ENCODE measurements around the gene ELOB.

ELOB gene

DNA sequence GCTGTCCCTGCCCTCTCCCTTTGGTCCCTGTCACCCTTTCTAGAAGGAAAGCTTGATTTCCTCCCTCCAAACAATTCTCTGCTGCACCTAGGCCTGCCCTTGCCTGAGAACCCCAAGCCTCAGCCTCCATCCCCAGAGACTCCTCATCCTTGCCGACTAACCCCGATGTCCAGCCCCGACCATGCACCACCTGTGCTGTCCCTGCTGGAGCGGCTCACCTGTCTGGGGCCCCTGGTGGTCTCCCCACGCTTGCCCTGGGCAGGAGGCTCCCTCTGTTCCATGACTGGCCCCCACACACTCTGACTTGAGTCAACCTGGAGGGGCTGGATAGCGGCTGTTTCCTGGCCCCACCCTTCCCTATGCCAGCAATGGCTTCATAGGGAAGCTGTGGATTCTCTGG, 36.6 kb downstream of the ELOB start:
- no peak for DNase-seq (ENCODE audit: low read depth)
- TF ChIP-seq, protein P1, sequence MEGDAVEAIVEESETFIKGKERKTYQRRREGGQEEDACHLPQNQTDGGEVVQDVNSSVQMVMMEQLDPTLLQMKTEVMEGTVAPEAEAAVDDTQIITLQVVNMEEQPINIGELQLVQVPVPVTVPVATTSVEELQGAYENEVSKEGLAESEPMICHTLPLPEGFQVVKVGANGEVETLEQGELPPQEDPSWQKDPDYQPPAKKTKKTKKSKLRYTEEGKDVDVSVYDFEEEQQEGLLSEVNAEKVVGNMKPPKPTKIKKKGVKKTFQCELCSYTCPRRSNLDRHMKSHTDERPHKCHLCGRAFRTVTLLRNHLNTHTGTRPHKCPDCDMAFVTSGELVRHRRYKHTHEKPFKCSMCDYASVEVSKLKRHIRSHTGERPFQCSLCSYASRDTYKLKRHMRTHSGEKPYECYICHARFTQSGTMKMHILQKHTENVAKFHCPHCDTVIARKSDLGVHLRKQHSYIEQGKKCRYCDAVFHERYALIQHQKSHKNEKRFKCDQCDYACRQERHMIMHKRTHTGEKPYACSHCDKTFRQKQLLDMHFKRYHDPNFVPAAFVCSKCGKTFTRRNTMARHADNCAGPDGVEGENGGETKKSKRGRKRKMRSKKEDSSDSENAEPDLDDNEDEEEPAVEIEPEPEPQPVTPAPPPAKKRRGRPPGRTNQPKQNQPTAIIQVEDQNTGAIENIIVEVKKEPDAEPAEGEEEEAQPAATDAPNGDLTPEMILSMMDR (IDR thresholded peaks at IDR 0.05; ENCODE audit: control insufficient read depth, extremely low read depth, insufficient read depth), result no peak
- no peak overlapping the region for H3K4me3 ChIP-seq (ENCODE audit: low read depth, low read length)

DNA sequence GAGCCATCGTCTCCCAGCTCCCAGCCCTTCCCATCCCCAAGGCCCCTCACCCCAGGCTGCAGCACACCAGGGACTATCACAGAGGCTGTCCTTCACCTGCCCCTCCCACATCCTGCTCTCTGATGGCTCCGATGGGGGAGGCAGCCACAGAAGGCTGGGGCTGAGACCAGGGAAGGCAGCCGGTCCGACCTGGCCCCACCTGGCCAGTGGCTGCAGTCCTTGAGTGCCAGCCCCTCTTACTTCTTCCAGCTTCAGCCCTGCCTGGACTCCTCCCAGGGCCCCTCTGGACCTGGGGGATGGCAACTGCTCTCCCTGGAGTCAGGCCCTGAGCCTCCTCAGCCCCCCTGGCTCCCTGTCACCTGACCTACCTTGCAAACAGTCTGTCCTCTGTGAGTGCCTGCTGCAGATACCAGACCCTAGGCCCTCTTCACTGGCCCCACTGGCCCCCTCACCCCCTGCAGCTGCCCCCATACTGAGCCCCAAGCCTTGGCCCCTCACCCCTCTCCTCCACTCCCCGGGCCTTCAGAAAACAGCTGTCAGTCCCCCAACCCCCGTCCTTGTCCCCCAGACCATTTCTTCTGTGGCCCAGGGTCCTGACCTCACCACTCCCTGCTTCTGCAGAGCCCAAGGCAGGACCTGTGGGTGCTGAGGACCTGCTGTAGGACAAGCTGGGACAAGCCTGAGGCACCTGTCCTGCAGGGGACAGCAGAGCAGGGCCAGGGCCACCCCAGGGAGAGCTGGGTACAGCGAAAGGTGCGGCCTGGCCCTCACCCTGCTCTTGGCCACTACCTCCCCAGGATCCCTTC, 37.3 kb downstream of the ELOB start:
- no peak for DNase-seq (ENCODE audit: low read depth)
- no peak overlapping the region for H3K4me3 ChIP-seq (ENCODE audit: low read depth, low read length)
- TF ChIP-seq, protein P1 (IDR thresholded peaks at IDR 0.05; ENCODE audit: control insufficient read depth, extremely low read depth, insufficient read depth), result no peak

DNA sequence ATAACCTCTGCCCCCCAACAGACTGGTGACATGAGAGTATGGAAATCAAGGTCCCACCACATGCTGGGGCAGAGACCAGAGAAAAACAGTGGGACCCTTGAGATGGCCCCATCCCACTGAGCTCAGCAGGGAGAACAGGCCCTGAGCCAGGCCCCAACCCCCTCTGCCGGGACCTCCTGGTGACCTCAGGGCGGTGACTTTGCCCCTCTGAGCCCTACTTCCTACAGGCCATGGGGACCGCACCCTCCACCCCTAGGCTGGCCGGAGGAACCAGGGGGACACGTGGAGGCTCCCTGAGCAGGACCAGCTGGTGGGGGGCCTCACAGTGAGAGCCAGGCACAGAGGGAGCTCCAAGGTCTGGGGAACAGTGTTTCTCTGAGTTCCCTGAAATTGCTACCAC, 38.5 kb downstream of the ELOB start:
- no peak for DNase-seq (ENCODE audit: low read depth)
- no peak overlapping the region for H3K4me3 ChIP-seq (ENCODE audit: low read depth, low read length)
- TF ChIP-seq, protein P1 (IDR thresholded peaks at IDR 0.05; ENCODE audit: control insufficient read depth, extremely low read depth, insufficient read depth), result no peak

DNA sequence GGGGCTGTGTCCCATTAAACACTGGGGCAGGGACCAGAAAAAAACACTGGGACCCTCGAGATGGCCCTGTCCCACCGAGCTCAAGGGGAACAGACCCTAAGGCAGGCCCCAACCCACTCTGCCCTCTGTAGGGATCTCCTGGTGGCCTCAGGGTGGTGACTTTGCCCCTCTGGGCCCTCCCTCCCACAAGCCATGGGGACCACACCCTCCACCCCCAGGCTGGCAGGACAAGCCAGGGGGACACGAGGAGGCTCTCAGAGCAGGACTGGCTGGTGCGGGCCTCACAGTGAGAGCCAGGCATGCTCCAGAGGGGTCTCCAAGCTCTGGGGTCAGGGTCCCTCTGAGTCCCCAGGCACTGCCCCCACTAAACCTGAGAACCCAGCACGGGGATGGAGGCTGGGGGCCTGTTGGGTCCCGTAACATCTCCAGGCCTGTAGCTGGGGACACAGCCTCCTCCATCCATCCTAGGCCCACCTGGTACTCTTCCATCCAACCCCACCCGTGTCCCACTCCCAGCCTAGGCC, 39.1 kb downstream of the ELOB start:
- H3K4me3 ChIP-seq (ENCODE audit: low read depth, low read length), result no peak overlapping the region
- DNase-seq (ENCODE audit: low read depth), result no peak
- TF ChIP-seq, protein P1 (IDR thresholded peaks at IDR 0.05; ENCODE audit: control insufficient read depth, extremely low read depth, insufficient read depth), result no peak

DNA sequence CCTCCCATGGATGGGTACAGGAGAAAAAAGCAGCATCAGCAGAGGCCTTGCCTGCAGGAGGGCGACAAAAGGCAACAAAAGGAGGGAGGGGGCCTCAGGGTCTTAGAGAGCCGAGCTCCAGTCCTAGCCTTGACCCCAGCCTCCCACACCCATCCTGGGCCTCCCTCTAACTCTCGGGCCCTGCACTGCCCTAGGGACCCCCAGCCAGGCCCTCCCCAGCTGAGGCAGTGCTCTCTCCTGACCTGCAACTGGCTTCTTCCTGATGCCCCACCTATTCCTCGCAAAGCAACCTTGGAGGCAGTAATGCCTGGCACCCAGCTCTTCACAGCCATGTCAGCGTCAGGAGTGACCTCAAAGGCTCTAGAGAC, 39.9 kb downstream of the ELOB start:
- no peak for DNase-seq (ENCODE audit: low read depth)
- no peak overlapping the region for H3K4me3 ChIP-seq (ENCODE audit: low read depth, low read length)
- TF ChIP-seq, protein P1 (IDR thresholded peaks at IDR 0.05; ENCODE audit: control insufficient read depth, extremely low read depth, insufficient read depth), result no peak

DNA sequence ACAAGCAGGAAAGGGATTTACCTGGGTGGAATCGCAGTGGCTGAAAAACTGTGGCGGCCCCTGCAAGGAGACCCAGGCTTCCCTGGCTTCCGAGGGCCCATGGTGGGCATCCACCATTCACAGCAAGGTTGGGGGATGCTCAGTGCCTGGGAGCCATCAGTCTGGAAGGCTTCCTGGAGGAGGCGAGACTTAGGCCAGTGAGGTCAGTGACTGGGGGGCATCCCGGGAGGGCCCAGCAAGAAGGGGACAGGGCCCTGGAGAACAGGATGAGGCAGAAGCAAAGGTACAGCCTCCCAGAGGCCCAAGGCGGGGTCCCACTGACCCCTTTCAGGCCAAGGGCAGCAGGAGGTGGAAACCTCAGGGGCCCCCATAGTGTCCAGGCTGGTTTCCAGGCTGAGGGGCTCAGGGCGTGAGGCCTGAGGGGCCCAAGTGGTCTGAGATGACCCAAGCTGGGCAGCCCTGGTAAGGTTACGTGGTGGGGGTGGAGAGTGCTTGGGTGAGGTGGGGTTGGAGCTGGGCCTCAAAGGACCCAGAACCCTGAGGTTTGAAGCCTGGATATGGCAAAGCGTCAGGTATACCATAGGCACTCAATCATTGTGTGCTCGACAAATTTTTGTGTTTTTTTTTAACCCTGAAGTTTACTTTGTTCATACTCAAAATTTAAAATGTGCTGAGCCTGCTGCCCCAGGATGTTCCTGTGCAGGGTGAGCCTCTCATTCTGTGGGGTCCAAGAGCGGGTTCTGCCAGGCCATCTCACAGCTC, 40.4 kb downstream of the ELOB start:
- TF ChIP-seq, protein P1 (IDR thresholded peaks at IDR 0.05; ENCODE audit: control insufficient read depth, extremely low read depth, insufficient read depth), result no peak

More for the DNA sequence above, 40.4 kb downstream of the ELOB start:
- no peak overlapping the region for H3K4me3 ChIP-seq (ENCODE audit: low read depth, low read length)
- DNase-seq (ENCODE audit: low read depth), result no peak

Measured in LNCaP clone FGC (cell line).